Activated T-cell treated with anti-CD3 and anti-CD28 coated beads, Interleukin-2, amount 50 U/mL, for 4 hours (primary cell): ENCODE results near the gene PRR15. TPM values are rescaled to one million over a fixed set of nuclear protein-coding genes. Genes with fewer than 3 reads are reported as not detected.

ENCODE experiments used
- ATAC-seq, 2 donors: fragments of 200-7000 bp; cut with Tn5 transposase; one replicate each; pipeline ENCODE4 v1.10.0; 2021
- DNase-seq: peaks from one replicate; pipeline ENCODE4 v3.0.0-alpha.2; 2020
- H3K27me3 Mint-ChIP-seq: one replicate; pipeline ENCODE4 v1.8.0; 2021; ENCODE audit warnings: low read depth, mixed read lengths
- H3K36me3 Mint-ChIP-seq: one replicate; pipeline ENCODE4 v1.8.0; 2022; ENCODE audit warnings: mixed read lengths; ENCODE audit not compliant: insufficient read depth
- H3K4me1 Mint-ChIP-seq: one replicate; pipeline ENCODE4 v1.8.0; 2021; ENCODE audit warnings: low read depth, mixed read lengths
- H3K4me3 Mint-ChIP-seq: one replicate; pipeline ENCODE4 v1.8.0; 2021; ENCODE audit warnings: mild to moderate bottlenecking, moderate library complexity, mixed read lengths
- H3K9me3 Mint-ChIP-seq: one replicate; pipeline ENCODE4 v1.8.0; 2021; ENCODE audit warnings: mixed read lengths
- total RNA-seq, 3 donors: library from RNA; stranded (reverse); gene quantifications; one replicate each; pipeline ENCODE4 v1.2.1, GENCODE V29; 2021

The PRR15 gene
- total RNA-seq, 3 donors from 2014 or later, result 0.11 TPM; not detected in 1

- H3K4me3 Mint-ChIP-seq, result no peak overlapping the region
- peaks cover 13% of the 10 kb centered on the region for H3K4me1 Mint-ChIP-seq
- ATAC-seq (no peak), DNase-seq (no peak)
- no peaks in the 10 kb centered on the region for H3K36me3 Mint-ChIP-seq
- H3K9me3 Mint-ChIP-seq, result no peaks in the 10 kb centered on the region
- peaks cover 50% of the 10 kb centered on the region for H3K27me3 Mint-ChIP-seq
Measured at GRCh38 chr7:29561271-29561670, 2.4 kb upstream of the PRR15 start.

- H3K4me1 Mint-ChIP-seq, result peaks cover 13% of the 10 kb centered on the region
- H3K9me3 Mint-ChIP-seq, result no peaks in the 10 kb centered on the region
- ATAC-seq (no peak), DNase-seq (no peak)
- H3K27me3 Mint-ChIP-seq, result peaks cover 59% of the 10 kb centered on the region
- no peaks in the 10 kb centered on the region for H3K36me3 Mint-ChIP-seq
- H3K4me3 Mint-ChIP-seq, result no peak overlapping the region
Measured at GRCh38 chr7:29562307-29562706, 1.3 kb upstream of the PRR15 start.

GRCh38 chr7:29564496-29565223, 1.0 kb downstream of the PRR15 start:
- no peaks in the 10 kb centered on the region for H3K9me3 Mint-ChIP-seq
- H3K27me3 Mint-ChIP-seq, result peaks cover 65% of the 10 kb centered on the region
- peaks cover 13% of the 10 kb centered on the region for H3K4me1 Mint-ChIP-seq
- DNase-seq (no peak), ATAC-seq (peak in 1 of 2 donors; percentile 14)
- no peaks in the 10 kb centered on the region for H3K36me3 Mint-ChIP-seq
- H3K4me3 Mint-ChIP-seq, result peak overlapping the region; percentile 54

GRCh38 chr7:29565224-29565630, 1.6 kb downstream of the PRR15 start:
- Mint-ChIP-seq H3K27me3 (peaks cover 66% of the 10 kb centered on the region), H3K4me1 (peaks cover 13% of the 10 kb centered on the region), H3K4me3 (no peak overlapping the region), H3K36me3 (no peaks in the 10 kb centered on the region), H3K9me3 (no peaks in the 10 kb centered on the region)
- no peak for DNase-seq
- no peak for ATAC-seq

- Mint-ChIP-seq H3K27me3 (peaks cover 64% of the 10 kb centered on the region), H3K36me3 (no peaks in the 10 kb centered on the region), H3K9me3 (no peaks in the 10 kb centered on the region), H3K4me1 (peaks cover 13% of the 10 kb centered on the region), H3K4me3 (no peak overlapping the region)
- DNase-seq, result no peak
- no peak for ATAC-seq
Measured at GRCh38 chr7:29565634-29565981, 2.0 kb downstream of the PRR15 start.

GRCh38 chr7:29565982-29566746, 2.5 kb downstream of the PRR15 start:
- peak in 1 of 2 donors; percentile 43 for ATAC-seq
- no peak for DNase-seq

GRCh38 chr7:29567174-29567573, 3.5 kb downstream of the PRR15 start:
- Mint-ChIP-seq H3K4me1 (peaks cover 13% of the 10 kb centered on the region), H3K4me3 (no peak overlapping the region), H3K9me3 (no peaks in the 10 kb centered on the region), H3K36me3 (no peaks in the 10 kb centered on the region), H3K27me3 (peaks cover 56% of the 10 kb centered on the region)
- ATAC-seq (no peak), DNase-seq (no peak)

More at GRCh38 chr7:29565982-29566746, 2.5 kb downstream of the PRR15 start:
- H3K27me3 Mint-ChIP-seq, result peaks cover 64% of the 10 kb centered on the region
- no peaks in the 10 kb centered on the region for H3K36me3 Mint-ChIP-seq
- peaks cover 13% of the 10 kb centered on the region for H3K4me1 Mint-ChIP-seq
- H3K9me3 Mint-ChIP-seq, result no peaks in the 10 kb centered on the region
- H3K4me3 Mint-ChIP-seq, result no peak overlapping the region

GRCh38 chr7:29569648-29570047, 6.0 kb downstream of the PRR15 start:
- DNase-seq (no peak), ATAC-seq (no peak)
- H3K4me3 Mint-ChIP-seq, result no peak overlapping the region
- no peaks in the 10 kb centered on the region for H3K36me3 Mint-ChIP-seq
- peaks cover 50% of the 10 kb centered on the region for H3K27me3 Mint-ChIP-seq
- H3K9me3 Mint-ChIP-seq, result no peaks in the 10 kb centered on the region
- H3K4me1 Mint-ChIP-seq, result peaks cover 6% of the 10 kb centered on the region

GRCh38 chr7:29572558-29572957, 8.9 kb downstream of the PRR15 start:
- ATAC-seq, result no peak
- H3K9me3 Mint-ChIP-seq, result peaks cover 8% of the 10 kb centered on the region
- H3K4me3 Mint-ChIP-seq, result no peak overlapping the region
- H3K36me3 Mint-ChIP-seq, result no peaks in the 10 kb centered on the region
- no peaks in the 10 kb centered on the region for H3K4me1 Mint-ChIP-seq
- DNase-seq, result no peak
- peaks cover 25% of the 10 kb centered on the region for H3K27me3 Mint-ChIP-seq

GRCh38 chr7:29573567-29573966, 9.9 kb downstream of the PRR15 start:
- Mint-ChIP-seq H3K27me3 (peaks cover 21% of the 10 kb centered on the region), H3K9me3 (peaks cover 14% of the 10 kb centered on the region), H3K4me1 (no peaks in the 10 kb centered on the region), H3K4me3 (no peak overlapping the region), H3K36me3 (no peaks in the 10 kb centered on the region)
- ATAC-seq (no peak), DNase-seq (no peak)

GRCh38 chr7:29574659-29575058, 11.0 kb downstream of the PRR15 start:
- ATAC-seq (no peak), DNase-seq (no peak)
- Mint-ChIP-seq H3K9me3 (peaks cover 14% of the 10 kb centered on the region), H3K27me3 (peaks cover 18% of the 10 kb centered on the region), H3K4me1 (no peaks in the 10 kb centered on the region), H3K36me3 (no peaks in the 10 kb centered on the region), H3K4me3 (no peak overlapping the region)

- no peak for ATAC-seq
- Mint-ChIP-seq H3K36me3 (no peaks in the 10 kb centered on the region), H3K9me3 (peaks cover 5% of the 10 kb centered on the region), H3K27me3 (no peaks in the 10 kb centered on the region), H3K4me3 (no peak overlapping the region), H3K4me1 (no peaks in the 10 kb centered on the region)
- DNase-seq, result no peak
Measured at GRCh38 chr7:29587195-29587808, 23.7 kb downstream of the PRR15 start.

- Mint-ChIP-seq H3K27me3 (no peaks in the 10 kb centered on the region), H3K4me1 (no peaks in the 10 kb centered on the region), H3K4me3 (no peak overlapping the region), H3K36me3 (no peaks in the 10 kb centered on the region), H3K9me3 (peaks cover 5% of the 10 kb centered on the region)
- DNase-seq, result no peak
- no peak for ATAC-seq
Measured at GRCh38 chr7:29588212-29588611, 24.6 kb downstream of the PRR15 start.

GRCh38 chr7:29588900-29589696, 25.5 kb downstream of the PRR15 start:
- Mint-ChIP-seq H3K4me3 (no peak overlapping the region), H3K36me3 (no peaks in the 10 kb centered on the region), H3K27me3 (no peaks in the 10 kb centered on the region), H3K4me1 (no peaks in the 10 kb centered on the region), H3K9me3 (peaks cover 5% of the 10 kb centered on the region)
- ATAC-seq, result no peak
- no peak for DNase-seq
